D341Med (cell line): ENCODE measurements around the gene COPS7A.

Experiments
- DNase-seq: peaks from one replicate; pipeline ENCODE4 v3.0.0; 2012; ENCODE audit warnings: low spot score

The COPS7A gene

GRCh38 chr12:6770094-6770493 lies 46.2 kb downstream of the COPS7A start:
- DNase-seq = no peak

- DNase-seq = no peak
Observed at GRCh38 chr12:6770600-6770999, 46.8 kb downstream of the COPS7A start.

- no peak for DNase-seq
Observed at GRCh38 chr12:6771091-6771495, 47.2 kb downstream of the COPS7A start.

- DNase-seq = no peak
Observed at GRCh38 chr12:6771509-6772330, 47.9 kb downstream of the COPS7A start.

- DNase-seq = no peak
Observed at GRCh38 chr12:6772331-6772695, 48.5 kb downstream of the COPS7A start, which contains the start of gene LAG3. LAG3 (plus strand) TSS chr12:6772520; CDS start chr12:6772853, 333 bp downstream.

- DNase-seq = no peak
Observed at GRCh38 chr12:6772726-6773589, 49.1 kb downstream of the COPS7A start.

DNA sequence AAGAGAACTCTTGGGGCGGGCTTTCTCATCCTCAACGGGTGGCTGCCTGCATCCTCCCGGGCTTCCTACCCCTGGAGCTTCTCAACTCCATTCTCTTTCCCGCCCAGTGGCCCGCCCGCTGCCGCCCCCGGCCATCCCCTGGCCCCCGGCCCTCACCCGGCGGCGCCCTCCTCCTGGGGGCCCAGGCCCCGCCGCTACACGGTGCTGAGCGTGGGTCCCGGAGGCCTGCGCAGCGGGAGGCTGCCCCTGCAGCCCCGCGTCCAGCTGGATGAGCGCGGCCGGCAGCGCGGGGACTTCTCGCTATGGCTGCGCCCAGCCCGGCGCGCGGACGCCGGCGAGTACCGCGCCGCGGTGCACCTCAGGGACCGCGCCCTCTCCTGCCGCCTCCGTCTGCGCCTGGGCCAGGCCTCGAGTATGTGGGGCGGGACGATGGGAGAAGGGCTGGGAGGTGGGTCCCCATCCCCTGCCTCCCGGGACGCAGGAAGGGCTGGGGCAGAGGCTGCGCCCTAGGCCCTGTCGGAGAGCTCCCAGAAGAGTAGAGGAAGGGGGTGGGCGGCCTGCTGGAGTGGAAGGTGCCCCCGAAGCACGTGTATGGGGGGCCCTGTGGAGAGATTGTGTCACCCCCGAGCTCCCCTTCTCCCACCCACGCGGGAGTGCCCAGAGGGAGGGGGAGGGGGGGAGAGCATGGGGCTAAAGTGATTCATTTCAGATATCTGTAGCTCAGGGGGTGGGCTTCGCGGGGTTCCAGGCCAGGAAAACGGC lies 49.9 kb downstream of the COPS7A start:
- no peak for DNase-seq

DNA sequence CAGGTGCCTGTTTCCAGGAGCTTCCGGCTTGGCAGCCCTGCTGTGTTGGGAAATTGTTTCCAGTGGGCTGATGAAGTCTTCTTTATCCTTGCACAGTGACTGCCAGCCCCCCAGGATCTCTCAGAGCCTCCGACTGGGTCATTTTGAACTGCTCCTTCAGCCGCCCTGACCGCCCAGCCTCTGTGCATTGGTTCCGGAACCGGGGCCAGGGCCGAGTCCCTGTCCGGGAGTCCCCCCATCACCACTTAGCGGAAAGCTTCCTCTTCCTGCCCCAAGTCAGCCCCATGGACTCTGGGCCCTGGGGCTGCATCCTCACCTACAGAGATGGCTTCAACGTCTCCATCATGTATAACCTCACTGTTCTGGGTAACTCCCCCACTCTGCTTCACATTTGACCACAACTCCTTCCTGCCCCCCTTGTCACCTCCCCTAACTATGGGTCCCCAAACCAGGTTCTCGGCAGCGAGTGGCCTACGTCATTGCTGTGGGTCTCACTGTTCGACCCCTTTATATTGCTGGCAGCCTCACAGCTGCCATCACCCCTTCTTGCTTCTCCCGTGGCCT lies 50.7 kb downstream of the COPS7A start:
- no peak for DNase-seq

GRCh38 chr12:6775185-6776174 lies 51.6 kb downstream of the COPS7A start:
- no peak for DNase-seq

DNA sequence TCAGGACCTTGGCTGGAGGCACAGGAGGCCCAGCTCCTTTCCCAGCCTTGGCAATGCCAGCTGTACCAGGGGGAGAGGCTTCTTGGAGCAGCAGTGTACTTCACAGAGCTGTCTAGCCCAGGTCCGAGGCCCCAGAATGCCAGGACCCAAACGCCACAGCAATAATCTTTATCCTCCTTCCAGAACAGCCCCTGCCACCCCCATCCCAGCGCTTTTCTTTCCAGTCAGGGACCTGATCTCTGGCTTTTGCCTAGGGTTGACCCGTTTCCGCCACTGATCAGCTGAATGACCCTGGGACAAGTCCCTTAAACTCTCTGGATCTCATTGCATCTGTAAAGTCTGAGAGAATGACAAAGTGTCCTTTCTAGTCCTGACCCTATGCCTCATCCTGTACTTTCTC lies 53.5 kb downstream of the COPS7A start:
- no peak for DNase-seq

DNA sequence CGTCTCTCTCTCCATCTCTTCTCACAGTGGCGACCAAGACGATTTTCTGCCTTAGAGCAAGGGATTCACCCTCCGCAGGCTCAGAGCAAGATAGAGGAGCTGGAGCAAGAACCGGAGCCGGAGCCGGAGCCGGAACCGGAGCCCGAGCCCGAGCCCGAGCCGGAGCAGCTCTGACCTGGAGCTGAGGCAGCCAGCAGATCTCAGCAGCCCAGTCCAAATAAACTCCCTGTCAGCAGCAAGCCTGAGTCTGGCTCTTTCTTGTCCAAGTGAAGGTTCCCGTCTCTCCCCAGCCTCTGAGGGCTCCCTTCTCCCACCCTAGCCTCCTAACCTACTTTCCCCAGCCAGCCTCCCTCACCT lies 54.3 kb downstream of the COPS7A start:
- DNase-seq = no peak

- DNase-seq = peak; percentile 92
Observed at GRCh38 chr12:6778574-6779550, 55.0 kb downstream of the COPS7A start.

GRCh38 chr12:6779708-6780432 lies 56.0 kb downstream of the COPS7A start:
- no peak for DNase-seq

DNA sequence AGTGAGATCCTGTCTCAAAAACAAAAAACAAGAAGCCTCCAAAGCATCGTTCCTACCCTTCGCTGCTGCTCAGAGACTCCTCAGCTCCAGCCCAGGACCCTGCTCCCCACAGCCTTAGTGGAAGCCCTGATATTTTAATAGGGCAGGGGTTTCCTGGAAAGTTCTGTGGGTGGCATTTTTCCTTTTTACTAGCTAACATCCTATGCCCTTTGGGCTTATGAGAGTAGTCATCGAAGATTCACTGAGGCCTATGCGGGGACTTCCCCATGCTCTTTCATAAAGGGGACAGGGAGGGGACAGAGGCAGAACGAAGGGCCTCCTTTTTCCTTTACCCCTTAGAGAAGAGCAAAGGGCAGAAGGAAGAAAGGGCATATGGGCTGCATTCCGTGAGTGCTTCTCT lies 56.7 kb downstream of the COPS7A start:
- DNase-seq = no peak
